Stimulated activated CD8-positive, alpha-beta memory T cell treated with anti-CD3 and anti-CD28 coated beads, Interleukin-4, amount 100 ng/mL, for 48 hours (primary cell): Measurements from ENCODE around the gene DNHD1.

Experiments
- DNase-seq: peaks from one replicate; pipeline ENCODE4 v3.0.0-alpha.2; 2020

DNHD1 gene

DNA sequence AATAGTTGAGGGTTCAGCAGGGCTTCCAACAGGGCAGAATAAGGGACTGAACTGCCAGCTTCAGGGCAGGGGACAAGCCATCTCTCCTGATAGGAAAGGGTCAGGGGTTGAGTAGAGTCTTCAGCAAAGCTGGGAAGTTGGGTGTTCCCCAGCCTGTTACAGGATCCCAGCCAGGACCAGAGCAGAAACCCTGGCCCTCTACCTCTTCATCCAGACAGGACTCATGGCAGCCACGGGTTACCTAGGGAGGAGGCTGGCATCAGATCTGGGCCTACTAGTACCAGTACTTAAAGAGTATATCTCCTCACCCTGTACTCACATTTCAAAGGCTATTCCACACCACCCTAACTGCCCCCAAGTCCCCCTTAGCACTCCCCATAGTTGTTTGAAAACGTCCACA lies 117.4 kb downstream of the DNHD1 start:
- no peak for DNase-seq

- DNase-seq, result no peak
These were observed 118.0 kb downstream of the DNHD1 start for GRCh38 chr11:6615046-6615445.

DNA sequence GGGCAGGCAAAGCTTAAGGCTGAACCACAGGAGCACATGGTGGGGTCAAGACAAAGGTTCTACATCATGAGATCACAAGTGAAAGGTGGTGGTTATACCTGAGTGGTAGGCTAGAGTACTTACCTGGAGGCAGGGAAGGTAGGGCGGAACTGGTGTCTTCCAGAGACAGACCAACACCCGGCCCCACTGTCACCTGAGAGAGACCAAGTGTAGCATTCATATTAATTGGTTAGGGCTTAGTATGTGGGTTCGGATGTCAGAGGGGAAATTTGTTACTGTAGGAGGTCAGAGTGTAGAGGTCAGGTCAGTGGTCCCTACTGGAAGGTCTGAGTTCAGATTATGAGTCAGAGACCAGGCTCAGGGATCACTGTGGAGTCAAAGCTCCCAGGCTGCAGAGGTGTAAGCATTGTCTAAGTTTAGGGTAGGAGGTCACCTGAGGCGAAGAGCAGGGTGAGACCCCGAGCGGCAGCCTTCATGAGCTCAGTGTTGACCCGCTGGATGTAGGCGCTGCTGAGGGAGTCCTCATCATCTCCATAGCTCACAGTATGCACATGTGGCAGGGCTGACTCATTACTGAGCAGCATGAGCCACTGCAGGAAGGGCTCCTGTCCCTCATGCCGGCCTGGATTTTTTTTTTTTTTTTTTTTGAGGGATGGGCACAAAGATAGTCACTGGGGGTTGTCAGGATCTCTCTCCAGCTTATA lies 119.0 kb downstream of the DNHD1 start:
- no peak for DNase-seq

DNA sequence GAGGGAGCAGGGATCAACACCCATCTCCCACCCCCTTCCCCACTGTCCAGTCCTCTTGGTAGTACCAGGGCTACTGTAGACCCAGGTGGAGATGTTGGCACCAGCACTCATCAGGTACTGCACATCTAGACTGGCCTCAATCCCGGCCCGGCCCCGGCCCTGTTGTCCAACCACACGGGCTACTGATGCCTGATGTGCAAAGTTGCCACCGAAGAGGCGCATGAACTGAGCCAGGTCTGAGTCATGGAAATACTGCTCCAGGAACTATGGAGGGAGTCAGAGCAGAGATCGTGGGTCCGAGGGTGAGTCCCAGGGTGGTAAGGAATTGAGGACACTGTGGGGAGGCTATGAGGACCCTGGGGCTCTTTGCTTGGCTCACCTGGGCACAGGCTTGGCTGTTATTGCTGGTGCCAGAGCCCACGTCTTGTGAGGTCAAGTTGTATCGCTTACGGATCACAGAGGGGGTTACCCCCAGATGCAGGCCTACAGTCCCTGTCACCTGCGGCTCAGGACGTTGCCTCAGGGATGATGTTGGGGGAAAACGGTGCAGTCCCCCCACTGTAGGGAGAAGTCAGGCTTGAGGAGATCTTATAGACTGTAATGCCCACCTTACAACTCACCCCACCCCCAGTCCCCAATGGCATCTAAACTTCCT lies 119.6 kb downstream of the DNHD1 start:
- no peak for DNase-seq

DNA sequence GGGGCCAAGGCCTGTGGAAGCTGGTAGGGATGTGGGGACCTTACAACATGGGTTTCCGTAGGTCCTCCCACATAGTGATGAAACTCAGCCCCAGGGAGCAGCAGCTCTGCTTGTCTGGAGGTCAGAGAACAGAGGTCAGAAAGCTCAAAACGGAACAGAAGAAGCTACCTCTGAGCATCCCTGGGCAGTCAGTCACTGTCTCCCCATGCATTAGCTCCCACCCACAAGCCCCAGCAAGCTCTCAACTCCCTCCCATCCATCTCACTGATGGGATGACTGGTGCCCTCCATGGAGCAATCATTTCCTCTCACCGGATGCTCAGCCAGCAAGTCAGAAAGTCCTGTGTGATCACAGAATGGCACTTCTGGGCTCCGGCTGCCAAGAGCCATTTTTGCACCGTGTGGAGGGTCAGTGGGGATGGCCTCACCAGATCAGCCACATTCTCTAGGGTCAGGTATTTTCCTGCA lies 120.3 kb downstream of the DNHD1 start:
- no peak for DNase-seq

DNA sequence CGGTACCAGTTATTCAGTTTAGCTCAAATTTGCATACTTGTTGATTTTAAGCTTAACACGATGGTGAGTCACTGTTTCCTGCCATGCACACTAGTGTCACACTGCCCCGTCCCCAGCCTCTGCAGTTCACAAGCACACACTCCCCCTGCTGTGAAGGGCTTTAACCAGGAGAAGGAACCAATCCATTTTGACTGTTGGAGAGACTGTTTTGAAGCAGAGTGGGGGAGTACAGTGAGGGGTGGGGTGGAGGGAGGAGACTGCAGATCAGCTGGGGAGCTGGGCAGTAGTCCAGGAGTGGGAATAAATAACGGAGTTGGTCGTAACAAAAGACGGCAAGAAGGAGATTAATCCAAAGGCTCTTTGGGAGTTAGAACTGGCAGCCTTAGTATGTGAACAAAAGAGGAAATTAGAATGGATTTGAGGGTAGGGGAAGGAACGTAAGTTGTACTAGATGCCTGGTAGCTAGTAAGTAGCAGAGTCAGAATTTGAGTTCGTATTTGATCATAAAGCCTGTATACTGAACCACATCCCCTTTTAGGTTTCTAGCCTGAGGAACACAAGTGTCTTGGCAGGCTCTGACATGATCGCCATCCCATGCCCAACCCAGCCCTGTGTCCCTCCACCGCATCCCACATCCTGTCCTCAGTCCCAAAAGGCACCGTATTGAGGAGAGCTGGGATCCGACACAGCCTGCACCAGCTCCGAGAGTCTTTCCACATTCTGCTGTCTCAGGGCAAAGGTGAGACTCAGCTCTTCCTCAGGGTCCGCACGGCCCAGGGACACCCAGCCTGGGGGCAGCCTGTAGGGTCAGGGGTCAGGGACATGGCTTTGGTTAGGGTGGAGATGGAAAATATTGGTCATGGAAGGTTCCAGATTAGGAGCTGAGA lies 121.3 kb downstream of the DNHD1 start:
- DNase-seq, result peak; percentile 62

DNA sequence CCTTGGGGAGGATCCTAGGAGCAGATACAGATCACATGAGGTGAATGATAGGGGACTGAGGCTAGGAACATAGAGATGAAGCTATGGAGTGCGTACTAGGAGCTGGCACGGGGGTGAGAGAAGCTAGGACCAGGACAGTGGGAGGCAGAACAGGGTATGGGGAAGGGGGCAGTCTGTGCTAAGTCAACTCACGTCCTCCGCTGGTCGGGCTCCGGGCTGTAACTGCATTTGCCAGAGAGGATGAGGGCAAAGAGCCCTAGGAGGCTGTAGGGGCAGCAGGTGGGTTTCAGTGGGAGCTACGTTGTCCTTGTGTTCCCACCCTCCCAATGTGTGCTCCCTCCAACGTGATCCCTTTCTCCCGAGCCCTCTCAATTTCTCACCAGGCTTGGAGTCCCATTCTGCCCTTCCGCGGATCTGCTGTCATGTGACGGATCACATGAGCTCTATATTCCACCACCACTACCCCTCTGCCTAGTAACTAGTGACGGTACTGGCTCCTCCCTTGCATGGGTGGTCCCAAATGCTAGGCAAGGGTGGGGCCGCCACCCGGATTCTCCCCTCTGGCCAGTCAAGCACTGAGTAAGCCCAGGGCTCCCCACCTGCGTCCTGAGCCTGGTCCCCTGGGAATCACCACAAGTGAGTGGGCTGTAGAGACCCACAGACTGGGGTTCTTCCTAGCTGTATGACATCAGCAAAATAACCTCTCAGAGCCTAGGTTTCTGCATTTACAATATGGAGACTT lies 122.1 kb downstream of the DNHD1 start, which contains the start of gene TPP1:
Gene TPP1, minus strand, starts transcription at position 419 of the 742 bp plus-strand sequence. Its CDS starts 22 bp downstream, at position 397.
- DNase-seq, result peak; percentile 94

GRCh38 chr11:6620636-6621035 lies 123.6 kb downstream of the DNHD1 start:
- no peak for DNase-seq
